HEK293 (cell line): ENCODE data around the gene PNMA8A.

Experiments used
- CTCF ChIA-PET: fragments of 350-600 bp; formaldehyde crosslinking; extraction: SDS; loops from one replicate; lab custom pipeline; 2021; ENCODE audit warnings: antibody characterized with exemption; lab: Yijun Ruan, JAX
- POLR2A ChIA-PET: fragments of 300-600 bp; formaldehyde crosslinking; extraction: SDS; loops from one replicate; lab custom pipeline; 2020; ENCODE audit warnings: antibody characterized with exemption, inconsistent platforms; lab: Yijun Ruan, JAX
- H3K27ac ChIP-seq: fragments of 200-500 bp; sonication (Bioruptor generic); 2 replicates; pipeline ENCODE4 v1.5.1; 2014; ENCODE audit warnings: low read depth, low read length, control low read depth, inconsistent platforms; ENCODE audit errors: extremely low read depth
- H3K36me3 ChIP-seq, 2 experiments: fragments of 200-500 bp in 1 of 2; sonication (Bioruptor generic) in 1 of 2; 1 replicate in 1 of 2; 2 replicates in 1 of 2; pipeline ENCODE4 v1.5.1; 2014 to 2017; ENCODE audit warnings: inconsistent platforms in 2 of 2, low read length in 2 of 2; ENCODE audit not compliant: control insufficient read depth in 2 of 2, insufficient read depth in 1 of 2
- H3K4me1 ChIP-seq: fragments of 200-500 bp; sonication (Bioruptor generic); 2 replicates; pipeline ENCODE4 v1.5.1; 2014; ENCODE audit warnings: mild to moderate bottlenecking, low read length, inconsistent platforms; ENCODE audit not compliant: control insufficient read depth, insufficient read depth
- H3K4me3 ChIP-seq: 2 replicates; pipeline ENCODE4 v1.5.1; 2011; ENCODE audit warnings: low read depth, mild to moderate bottlenecking, control low read depth, low read length, moderate library complexity
- H3K9me3 ChIP-seq: fragments of 200-500 bp; sonication (Bioruptor generic); 2 replicates; pipeline ENCODE4 v1.5.1; 2014; ENCODE audit warnings: low read depth, low read length, inconsistent platforms; ENCODE audit not compliant: control insufficient read depth, insufficient read depth
- GLI4 ChIP-seq: fragments of 450-650 bp; formaldehyde crosslinking; IDR thresholded peaks from 2 replicates; pipeline ENCODE4 v1.5.1; 2016; ENCODE audit warnings: missing biosample characterization, missing genetic modification characterization
- KLF16 ChIP-seq: fragments of 450-650 bp; formaldehyde crosslinking; IDR thresholded peaks from 2 replicates; pipeline ENCODE4 v1.5.1; 2017; ENCODE audit warnings: missing biosample characterization, missing genetic modification characterization
- MYNN ChIP-seq: fragments of 450-650 bp; formaldehyde crosslinking; IDR thresholded peaks from 2 replicates; pipeline ENCODE4 v1.5.1; 2016; ENCODE audit warnings: missing biosample characterization, missing genetic modification characterization, borderline replicate concordance
- OSR2 ChIP-seq: fragments of 450-650 bp; formaldehyde crosslinking; IDR thresholded peaks from 2 replicates; pipeline ENCODE4 v1.5.1; 2016; ENCODE audit warnings: missing biosample characterization, missing genetic modification characterization
- SCRT2 ChIP-seq: fragments of 450-650 bp; formaldehyde crosslinking; IDR thresholded peaks from 2 replicates; pipeline ENCODE4 v1.5.1; 2016; ENCODE audit warnings: missing biosample characterization, missing genetic modification characterization
- ZBTB20 ChIP-seq: fragments of 450-650 bp; formaldehyde crosslinking; IDR thresholded peaks from 2 replicates; pipeline ENCODE4 v1.5.1; 2016; ENCODE audit warnings: missing biosample characterization, missing genetic modification characterization
- ZNF433 ChIP-seq: fragments of 450-650 bp; formaldehyde crosslinking; IDR thresholded peaks from 2 replicates; pipeline ENCODE4 v1.5.1; 2016; ENCODE audit warnings: missing biosample characterization, missing genetic modification characterization, low read depth
- ZNF624 ChIP-seq: fragments of 450-650 bp; formaldehyde crosslinking; IDR thresholded peaks from 2 replicates; pipeline ENCODE4 v1.5.1; 2017; ENCODE audit warnings: missing biosample characterization, missing genetic modification characterization
- TF ChIP-seq, protein P1 (sequence below): fragments of 450-650 bp; formaldehyde crosslinking; IDR thresholded peaks from 2 replicates; pipeline ENCODE4 v1.5.1; 2016; ENCODE audit warnings: missing biosample characterization, missing genetic modification characterization
- TF ChIP-seq, protein P2 (sequence below): fragments of 450-650 bp; formaldehyde crosslinking; IDR thresholded peaks from 2 replicates; pipeline ENCODE4 v1.5.1; 2017; ENCODE audit warnings: missing biosample characterization, mild to moderate bottlenecking, missing genetic modification characterization, moderate library complexity
- TF ChIP-seq, protein P3 (sequence below): fragments of 450-650 bp; formaldehyde crosslinking; IDR thresholded peaks from 2 replicates; pipeline ENCODE4 v1.5.1; 2016; ENCODE audit warnings: missing biosample characterization, missing genetic modification characterization, borderline replicate concordance

Gene PNMA8A

DNA sequence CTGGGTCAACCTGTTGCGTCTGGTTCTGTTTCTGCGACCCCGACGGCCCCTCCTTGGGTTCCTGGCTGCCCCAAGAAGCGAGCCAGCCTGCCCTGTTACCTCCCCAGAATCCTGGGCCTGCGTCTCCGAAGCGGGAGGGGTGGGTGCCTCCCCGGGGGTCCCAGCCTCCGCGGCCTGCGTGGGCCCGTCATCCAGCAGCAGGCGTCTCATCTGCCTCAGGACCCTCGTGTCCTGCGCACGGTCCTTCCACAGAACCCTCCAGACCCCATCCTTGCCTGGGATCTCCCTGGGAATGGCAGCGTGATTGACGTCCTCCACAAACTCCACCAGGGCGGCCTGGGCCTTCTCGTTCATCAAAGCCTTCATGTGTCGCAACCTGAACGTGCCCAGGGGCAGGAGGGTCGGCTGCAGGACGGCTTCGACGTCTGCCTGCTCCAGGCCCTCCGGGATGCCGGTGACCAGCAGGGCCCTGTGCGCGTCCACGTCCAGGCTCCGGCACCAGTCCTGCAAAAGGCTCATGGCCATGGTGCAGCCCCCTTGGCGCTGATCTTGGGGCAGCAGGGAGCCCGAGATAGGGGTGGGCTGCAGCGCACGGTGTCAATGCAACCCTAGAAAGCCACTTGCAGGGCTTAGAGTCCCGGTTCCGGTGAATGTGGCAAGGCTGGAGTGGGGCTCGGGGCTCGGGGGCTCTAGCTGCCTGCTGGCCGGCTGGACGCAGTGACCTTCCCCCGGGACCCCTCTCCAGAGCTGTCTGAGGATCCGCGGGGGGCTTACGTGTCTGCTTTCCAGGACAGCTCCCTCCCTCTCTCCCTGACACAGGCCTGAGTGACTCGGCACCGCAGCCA is 23.8 kb upstream of the PNMA8A start:
- Histone ChIP-seq H3K36me3 (no peaks in the 10 kb centered on the region), H3K4me3 (peak overlapping the region; percentile 30), H3K9me3 (no peaks in the 10 kb centered on the region), H3K27ac (no peak overlapping the region), H3K4me1 (0 out of 2 replicates have a peak, but pooled peaks cover 3% of the 10 kb centered on the region)
- ChIA-PET POLR2A (interaction anchor here (0.6 to 1.8 kb wide), 4 partner anchors 82 to 481 kb away, joined by 3 to 4 read pairs (median 3); partner anchors contain the start of gene CCDC8), CTCF (interaction anchor here (0.6 to 2.4 kb wide), 2 partner anchors 13 to 18 kb away, joined by 3 to 11 read pairs; no protein-coding TSS in a partner anchor)
- TF ChIP-seq ZNF433 (tag by site-specific recombination): no peak

DNA sequence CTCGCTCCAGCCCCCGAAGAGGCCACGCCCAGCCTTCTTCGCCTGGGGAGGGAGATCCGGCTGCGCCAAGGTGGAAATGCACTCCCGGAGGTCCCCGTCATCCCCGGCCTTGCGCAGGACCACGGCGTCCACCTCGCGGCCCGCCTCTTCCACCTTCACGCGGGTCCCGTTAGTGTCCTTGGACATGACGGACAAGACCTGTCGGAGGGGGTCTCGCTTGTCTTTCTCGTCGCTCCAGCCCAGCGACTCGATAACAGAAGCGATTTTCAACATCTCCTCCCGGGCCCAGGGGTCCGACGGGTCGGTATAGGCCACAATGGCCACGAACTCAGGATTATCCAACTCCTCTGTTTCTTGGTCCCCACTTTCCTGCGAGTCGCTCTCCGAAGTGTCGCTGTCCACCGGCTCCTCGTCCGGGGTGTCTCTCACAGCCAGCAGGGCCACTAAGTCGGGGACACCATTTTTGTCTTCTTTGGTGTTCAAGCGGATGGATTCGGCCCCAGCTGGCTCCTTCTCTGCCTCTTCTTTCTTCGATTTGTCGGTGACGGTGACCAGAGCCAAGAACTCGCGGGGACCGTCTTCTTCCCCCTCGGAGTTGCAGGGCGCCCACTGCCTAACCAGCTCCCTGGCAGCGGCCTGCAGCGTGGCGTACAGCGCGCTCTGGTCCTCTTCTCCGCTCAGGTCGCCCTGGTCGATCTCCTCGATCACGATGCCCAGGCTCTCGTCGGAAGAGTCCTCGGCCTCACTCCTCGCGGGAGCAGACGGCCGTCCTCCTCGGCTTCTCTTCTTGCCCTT is 23.0 kb upstream of the PNMA8A start:
- Histone ChIP-seq H3K4me3 (no peak overlapping the region), H3K27ac (no peak overlapping the region), H3K4me1 (0 out of 2 replicates have a peak, but pooled peaks cover 3% of the 10 kb centered on the region), H3K36me3 (no peaks in the 10 kb centered on the region), H3K9me3 (no peaks in the 10 kb centered on the region)
- ChIA-PET CTCF (no interaction called here), POLR2A (no interaction called here)
- TF ChIP-seq, protein P1, sequence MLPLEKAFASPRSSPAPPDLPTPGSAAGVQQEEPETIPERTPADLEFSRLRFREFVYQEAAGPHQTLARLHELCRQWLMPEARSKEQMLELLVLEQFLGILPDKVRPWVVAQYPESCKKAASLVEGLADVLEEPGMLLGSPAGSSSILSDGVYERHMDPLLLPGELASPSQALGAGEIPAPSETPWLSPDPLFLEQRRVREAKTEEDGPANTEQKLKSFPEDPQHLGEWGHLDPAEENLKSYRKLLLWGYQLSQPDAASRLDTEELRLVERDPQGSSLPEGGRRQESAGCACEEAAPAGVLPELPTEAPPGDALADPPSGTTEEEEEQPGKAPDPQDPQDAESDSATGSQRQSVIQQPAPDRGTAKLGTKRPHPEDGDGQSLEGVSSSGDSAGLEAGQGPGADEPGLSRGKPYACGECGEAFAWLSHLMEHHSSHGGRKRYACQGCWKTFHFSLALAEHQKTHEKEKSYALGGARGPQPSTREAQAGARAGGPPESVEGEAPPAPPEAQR (tag by site-specific recombination): no peak
- TF ChIP-seq SCRT2 (tag by site-specific recombination): 0 out of 2 replicates have a peak, but pooled peaks have one; percentile 20

DNA sequence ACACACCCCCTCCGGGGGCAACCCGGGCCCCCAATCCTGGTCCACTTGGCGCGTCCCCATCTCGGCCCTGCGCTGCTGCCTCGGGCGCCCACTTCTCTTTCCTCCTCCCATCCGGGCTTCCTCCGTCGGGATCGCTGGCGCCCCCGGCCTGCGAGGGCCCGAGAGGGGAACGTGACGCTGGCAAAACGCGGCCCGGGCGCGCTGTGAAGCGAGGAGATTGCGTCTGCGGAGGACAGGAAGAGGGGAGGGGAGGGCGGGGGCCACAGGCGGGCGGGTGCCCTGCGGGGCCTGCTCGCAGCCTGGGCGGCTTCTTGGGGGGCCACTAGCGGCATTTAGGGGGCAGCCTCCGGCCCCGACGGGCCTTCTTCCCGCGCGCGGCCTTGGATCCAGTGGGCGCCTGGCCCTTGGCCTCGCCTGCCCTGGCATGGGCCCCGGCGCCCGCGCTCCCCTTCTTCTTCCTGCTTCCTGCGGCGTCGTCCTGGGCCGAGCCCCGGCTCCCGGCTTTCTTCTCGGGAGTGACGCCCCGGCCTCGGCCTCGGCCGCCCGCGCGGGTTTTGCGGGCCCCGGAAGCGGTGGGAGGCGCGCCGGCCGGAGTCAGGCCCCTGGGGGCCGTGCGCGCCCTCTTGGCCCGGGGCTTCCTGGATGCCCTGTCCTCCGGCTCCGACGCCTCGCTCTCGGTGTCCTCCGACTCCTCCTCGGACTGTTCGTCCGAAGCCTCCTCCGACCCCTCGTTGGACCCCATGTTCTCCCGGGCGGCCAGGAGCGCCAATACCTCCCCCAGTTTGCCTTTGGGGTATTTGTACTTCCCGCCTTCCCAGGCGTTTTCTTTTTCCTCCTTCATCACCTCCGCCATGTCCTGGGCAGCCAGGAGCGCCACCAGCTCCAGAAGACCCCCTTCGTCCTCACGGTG is 22.1 kb upstream of the PNMA8A start:
- CTCF ChIA-PET: interaction anchor here (0.6 to 0.7 kb wide), 2 partner anchors 20 to 212 kb away, joined by 3 to 4 read pairs; no protein-coding TSS in a partner anchor
- H3K27ac ChIP-seq: no peak overlapping the region
- TF ChIP-seq GLI4 (tag by site-specific recombination): no peak
- TF ChIP-seq MYNN (tag by site-specific recombination): no peak
- TF ChIP-seq OSR2: no peak
- TF ChIP-seq, protein P2, sequence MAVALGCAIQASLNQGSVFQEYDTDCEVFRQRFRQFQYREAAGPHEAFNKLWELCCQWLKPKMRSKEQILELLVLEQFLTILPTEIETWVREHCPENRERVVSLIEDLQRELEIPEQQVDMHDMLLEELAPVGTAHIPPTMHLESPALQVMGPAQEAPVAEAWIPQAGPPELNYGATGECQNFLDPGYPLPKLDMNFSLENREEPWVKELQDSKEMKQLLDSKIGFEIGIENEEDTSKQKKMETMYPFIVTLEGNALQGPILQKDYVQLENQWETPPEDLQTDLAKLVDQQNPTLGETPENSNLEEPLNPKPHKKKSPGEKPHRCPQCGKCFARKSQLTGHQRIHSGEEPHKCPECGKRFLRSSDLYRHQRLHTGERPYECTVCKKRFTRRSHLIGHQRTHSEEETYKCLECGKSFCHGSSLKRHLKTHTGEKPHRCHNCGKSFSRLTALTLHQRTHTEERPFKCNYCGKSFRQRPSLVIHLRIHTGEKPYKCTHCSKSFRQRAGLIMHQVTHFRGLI (tag by site-specific recombination): no peak
- TF ChIP-seq, protein P3, sequence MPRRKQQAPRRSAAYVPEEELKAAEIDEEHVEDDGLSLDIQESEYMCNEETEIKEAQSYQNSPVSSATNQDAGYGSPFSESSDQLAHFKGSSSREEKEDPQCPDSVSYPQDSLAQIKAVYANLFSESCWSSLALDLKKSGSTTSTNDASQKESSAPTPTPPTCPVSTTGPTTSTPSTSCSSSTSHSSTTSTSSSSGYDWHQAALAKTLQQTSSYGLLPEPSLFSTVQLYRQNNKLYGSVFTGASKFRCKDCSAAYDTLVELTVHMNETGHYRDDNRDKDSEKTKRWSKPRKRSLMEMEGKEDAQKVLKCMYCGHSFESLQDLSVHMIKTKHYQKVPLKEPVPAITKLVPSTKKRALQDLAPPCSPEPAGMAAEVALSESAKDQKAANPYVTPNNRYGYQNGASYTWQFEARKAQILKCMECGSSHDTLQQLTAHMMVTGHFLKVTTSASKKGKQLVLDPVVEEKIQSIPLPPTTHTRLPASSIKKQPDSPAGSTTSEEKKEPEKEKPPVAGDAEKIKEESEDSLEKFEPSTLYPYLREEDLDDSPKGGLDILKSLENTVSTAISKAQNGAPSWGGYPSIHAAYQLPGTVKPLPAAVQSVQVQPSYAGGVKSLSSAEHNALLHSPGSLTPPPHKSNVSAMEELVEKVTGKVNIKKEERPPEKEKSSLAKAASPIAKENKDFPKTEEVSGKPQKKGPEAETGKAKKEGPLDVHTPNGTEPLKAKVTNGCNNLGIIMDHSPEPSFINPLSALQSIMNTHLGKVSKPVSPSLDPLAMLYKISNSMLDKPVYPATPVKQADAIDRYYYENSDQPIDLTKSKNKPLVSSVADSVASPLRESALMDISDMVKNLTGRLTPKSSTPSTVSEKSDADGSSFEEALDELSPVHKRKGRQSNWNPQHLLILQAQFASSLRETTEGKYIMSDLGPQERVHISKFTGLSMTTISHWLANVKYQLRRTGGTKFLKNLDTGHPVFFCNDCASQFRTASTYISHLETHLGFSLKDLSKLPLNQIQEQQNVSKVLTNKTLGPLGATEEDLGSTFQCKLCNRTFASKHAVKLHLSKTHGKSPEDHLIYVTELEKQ (tag by site-specific recombination): no peak
- TF ChIP-seq ZNF624 (tag by site-specific recombination): no peak
- TF ChIP-seq ZBTB20: no peak
- no peak for TF ChIP-seq KLF16 (tag by site-specific recombination)

More for the DNA sequence above, 22.1 kb upstream of the PNMA8A start:
- H3K4me3 ChIP-seq: no peak overlapping the region
- no peaks in the 10 kb centered on the region for H3K9me3 ChIP-seq
- POLR2A ChIA-PET: no interaction called here
- H3K36me3 ChIP-seq: no peaks in the 10 kb centered on the region
- 0 out of 2 replicates have a peak, but pooled peaks cover 3% of the 10 kb centered on the region for H3K4me1 ChIP-seq
